Hematopoietic multipotent progenitor cell treated with erythropoietin and hydrocortisone succinate and interleukin-3 and kit ligand, for 15 days (in vitro differentiated cells): ENCODE measurements around the gene NFIA.

ENCODE experiments used
- DNase-seq: peaks from one replicate; pipeline ENCODE4 v3.0.0-alpha.2; 2015; ENCODE audit warnings: low spot score

Gene NFIA

DNA sequence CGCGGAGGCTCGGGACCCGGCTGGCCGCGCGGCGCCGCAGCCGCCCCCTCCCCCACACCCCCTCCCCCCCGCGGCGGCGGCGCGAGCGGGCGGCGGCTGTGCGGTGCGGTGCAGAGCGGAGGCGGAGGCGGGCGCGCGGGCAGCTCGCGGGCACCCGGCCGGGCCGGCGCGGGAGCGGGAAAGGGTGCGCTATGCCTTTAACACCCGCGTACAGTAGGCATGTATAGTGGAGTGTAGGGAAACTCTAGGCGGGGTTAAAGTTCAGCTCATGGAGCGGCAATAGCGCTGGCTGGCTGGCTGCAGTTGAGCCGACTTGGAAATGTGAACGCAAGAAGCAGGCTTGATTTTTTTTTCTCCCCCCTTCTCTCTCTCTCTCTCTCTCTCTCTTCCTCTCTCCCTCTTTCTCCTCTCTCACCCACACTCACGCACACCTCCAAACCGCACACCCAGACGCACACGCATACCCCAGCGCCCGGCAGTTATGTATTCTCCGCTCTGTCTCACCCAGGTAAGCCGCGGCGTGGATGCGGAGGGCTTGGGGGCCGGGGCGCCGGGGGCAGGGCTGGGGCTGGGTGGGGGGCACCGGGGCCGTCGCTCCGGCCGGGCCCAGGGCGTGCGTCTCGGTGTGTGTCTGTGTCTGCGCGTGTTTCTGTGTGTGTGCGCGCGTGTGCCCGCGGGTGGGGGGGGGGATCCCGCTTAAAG lies at the start of gene NFIA:
Gene NFIA (plus strand): TSS at position 251 of the 702 bp plus-strand sequence.
- peak; percentile 73 for DNase-seq

DNA sequence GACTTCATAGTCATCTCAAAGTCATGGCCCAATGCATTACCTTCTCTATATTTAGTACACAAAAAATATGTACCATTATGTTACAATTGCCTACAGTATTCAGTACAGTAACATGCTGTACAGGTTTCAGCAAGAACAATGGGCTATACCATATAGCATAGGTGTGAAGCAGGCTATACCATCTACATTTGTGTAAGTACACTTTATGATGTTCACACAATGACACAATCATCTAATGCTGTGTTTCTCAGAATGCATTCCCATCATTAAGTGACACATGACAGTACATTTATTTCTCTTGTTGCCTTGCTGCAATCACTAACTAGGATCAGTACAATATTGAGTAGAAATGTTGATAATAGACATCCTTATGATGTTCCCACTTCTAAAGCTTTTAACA lies 46.5 kb upstream of the NFIA start:
- no peak for DNase-seq

DNA sequence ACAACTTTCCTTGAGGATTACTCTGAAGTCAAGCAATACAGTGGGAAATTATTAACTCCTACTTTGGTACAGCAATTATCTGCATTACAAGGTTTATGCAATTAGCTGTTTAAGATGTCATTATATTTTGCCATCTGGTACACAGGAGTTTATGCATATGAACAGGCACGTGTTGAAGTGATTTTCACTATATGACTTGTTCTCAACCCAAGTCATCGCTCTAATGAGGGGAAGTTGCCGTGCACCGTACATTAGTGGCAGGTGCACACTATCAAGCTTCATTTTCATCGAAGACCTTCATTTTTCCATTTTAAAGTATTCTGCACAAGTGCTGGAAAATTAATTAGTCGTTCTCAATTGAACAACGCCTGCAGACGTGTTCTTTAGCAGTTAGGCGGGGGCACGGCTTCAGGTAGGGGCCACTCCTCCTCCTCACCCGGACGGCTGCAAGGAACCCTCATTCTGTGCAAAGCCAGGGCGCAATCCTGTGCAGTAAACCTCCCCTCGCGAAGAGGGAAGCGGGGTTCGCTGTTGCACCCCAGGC lies 39.8 kb upstream of the NFIA start:
- no peak for DNase-seq

DNA sequence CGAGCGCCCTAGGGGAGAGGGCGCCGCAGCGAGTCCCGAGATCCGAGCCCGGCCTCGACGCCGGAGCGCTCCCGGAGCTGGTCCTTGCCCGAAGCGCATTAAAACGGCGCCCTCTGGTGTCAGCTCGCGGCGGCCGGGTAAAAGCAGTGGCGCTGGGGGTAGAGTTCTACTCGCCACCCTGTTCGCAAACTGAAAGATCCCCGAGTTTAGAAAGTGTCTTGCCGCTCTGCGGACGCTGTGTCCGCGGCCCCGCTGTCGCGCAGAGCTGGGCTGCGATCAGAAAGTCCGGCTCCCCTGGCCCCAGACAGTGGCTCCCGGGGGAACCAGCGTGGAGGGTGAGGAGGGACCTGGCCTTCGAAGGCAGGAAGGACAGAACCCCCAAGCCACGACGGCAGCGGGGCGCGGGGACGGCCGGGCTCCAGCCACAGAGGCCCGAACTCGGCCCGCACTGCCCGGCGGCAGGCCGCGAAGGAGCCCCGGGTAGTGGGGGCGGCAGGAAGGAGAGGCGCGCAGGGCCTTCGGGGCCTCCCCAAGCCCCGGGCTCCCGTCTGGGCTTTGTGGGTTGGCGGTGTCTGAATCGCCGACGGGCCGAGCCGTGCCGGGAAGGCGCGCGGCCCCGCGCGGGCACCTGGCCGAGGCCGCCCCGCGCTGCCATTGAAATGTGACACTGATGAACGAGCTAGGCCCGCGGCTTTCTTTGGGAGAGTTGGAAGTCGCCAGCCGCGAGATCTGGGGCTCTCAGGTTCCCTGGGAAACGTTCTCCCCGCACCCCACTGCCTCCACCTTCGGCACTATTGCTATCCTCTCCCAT lies 39.1 kb upstream of the NFIA start:
- peak; percentile 90 for DNase-seq

DNA sequence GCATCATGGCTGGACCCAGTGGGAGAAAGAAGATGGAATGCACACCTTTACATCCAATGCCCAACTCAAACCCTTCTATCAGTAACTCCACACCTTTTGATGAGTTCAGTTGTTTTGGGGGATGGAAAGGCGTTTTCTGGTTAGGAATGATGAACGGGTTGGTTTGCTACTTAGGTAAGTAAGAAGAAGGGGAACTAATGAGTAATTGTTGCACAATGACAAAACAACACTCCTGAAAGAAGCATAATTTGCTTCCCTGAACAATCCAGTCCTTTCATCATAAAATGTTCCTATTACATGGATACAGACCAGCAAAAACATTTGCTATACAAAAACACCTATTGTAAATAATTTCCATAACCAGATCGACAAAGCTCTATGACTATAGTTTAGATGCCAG lies 35.9 kb upstream of the NFIA start:
- no peak for DNase-seq

DNA sequence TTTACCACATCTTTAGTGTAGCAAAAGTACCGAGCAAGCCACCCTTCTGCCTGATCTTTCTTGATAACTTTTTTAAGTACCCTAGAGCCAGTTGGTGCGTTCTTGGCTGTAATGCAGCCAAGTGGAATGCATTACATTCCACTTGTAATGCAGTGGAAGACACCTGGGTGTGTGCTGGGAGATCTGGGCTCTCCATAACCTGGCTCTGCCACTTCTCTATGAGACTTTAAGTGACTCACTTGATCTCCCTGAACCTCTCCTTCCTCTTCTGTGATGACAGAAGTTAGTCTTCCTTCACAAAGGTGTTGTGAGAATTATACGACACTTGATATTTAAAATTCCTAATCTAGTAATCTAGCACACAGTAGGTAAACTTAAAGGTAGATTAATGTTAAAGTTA lies 35.3 kb upstream of the NFIA start:
- no peak for DNase-seq

DNA sequence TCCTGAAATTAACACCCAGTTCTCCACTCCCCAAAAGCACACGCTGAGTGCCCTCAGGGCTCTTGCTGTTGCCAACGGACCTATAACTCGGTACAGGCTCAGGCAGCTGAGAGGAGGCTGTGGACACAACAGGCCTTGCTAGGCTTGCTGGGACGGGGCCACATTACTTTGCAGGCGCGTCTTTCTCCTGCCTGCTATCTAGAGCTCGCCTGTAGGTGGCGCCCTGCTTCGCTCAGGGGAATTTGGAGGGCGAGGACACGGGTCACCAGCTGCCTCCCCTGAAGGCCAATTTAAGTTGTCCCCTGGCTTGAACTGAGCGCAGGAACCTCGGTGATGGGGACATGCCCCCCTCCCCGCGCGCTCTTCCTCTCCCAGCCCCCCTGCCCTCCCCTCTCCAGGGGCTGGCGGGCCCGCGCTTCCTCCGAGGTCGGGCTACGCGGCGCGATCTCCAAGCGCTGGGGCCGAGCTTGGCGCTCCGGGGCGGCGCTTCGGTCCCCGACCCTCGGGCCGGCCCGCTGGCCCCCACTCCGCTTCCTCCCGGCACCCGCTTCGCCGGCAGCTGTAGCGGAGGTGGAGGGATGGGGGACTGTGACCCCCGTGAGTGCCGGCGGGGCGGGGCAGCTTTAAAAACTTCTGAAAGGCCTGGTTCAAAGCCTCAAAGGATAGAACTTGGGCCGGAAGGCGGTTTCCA lies 32.4 kb upstream of the NFIA start:
- peak; percentile 95 for DNase-seq

DNA sequence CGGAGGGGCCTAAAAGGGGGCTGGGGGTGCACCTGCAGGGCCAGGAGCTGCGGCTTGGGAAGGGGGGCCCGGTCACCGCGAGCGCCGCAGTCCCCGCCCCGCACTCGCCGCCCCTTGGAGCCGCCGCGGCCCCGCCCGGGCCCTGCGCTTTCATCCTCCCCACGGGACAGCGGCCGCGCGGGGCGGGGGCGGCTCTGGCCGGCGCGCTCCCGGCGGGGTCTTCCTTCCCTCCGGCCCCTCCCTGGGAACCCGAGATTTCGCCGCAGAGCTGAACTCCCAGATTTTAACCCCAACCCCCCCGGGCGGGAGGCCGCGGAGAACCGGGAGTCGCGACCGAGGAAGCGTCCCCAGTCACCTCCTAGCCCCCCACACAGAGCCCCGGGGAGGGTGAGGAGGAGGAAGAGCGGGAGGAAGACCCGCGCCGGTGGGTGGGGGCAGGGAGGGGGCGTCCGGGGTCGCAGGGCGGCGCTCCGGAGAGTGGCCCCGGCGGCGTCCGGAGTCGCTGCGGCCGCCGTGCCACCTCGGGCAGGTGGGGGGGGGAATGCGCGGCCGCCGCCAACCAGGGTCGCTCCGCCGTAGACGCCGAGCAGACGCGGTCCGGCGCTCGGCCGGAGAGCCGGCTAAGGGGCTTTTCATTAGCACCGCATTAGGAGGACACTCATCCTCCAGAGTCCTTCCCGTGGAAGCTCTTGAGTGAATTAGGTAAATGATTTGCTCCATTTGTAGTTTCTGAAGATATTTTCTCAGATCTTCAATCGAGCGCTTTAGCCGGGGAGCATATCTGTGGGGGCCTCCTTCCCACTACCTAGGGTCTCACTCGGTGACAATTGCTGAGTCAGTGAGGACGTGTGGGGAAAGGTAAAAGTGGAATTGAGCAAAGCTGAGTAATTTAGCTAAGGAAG lies 31.6 kb upstream of the NFIA start:
- peak; percentile 64 for DNase-seq

DNA sequence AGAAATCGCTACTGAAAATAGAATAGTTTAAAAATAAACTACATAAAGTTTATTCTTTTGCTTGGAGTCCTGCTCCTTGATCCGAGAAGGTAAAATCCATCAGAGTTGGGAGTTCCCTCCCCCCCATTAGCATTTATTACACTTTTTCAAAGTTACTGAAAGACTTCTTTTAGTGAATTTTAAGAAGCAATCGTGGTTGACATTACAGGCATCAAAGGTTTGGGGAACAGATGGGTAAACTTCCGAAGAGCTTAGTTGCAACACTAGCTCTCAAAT lies 31.0 kb upstream of the NFIA start:
- DNase-seq = no peak

DNA sequence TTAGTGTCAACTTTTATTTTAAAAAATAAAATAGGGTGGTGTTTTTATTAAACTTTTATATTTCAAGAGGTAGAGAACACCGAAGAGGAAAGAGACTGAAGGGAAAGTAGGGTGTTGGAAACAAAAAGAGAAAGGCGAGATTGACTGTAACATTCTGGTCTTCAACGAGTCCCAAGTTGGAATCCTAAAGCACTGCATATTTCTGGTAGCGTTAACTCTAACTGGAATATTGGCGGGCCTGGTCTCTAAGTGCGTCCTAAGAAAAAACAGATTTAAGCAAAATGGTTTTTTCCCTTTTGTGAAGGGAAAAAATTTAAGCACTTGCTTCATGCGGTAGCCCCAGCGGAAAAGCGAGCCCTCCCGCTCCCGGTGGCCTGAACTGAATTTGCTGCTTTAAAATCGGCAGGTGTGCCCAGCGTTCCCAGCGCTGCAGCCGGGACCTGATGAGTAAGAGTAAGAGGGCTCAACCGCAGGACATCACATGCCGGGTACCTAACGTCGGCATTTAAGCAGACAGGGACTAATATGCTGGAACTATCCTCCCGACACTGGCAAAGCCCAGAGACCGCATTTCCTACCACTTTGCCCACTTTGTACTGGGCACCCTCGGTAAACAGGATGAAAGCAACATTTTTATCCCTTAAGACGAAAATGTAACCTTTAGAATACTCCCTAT lies 30.5 kb upstream of the NFIA start:
- DNase-seq = peak; percentile 30

DNA sequence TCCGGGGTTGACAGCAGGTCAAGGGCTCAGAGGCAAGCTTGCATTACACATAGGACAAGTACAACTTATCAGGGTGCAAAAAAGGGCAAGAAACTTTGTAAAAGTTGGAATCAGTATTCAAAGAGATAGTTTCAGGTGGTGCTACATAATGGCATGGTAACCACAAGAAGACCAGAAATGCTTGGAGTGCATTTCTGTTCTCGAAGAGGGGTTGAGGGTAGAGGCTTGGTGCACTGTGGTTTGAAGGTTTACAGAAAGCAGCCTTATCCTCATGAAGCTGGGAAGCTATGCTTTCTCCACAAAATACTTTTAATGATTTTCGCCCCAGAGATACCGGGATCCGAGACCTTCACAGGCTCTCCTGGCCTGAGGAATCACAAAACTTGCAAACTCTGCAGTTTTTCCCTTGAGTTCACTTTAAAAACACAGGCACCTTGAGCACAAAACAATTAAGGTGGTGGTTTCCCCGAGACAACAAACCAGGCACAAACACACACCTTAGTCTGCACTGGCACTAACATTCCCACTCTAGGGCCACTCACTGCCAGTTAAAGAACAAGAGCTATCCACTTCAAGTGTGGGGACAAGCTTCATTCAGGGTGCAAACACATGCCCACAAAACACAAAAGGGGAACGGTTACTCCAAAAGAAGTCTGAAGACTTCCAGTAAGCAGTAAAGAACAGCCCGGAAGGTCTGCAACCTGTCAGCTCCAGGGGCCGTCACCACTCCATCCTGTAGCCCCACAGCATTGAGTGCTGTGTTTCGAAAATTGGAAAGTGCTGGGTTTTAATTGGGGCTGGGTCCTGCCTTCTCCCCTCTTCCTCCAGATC lies 29.8 kb upstream of the NFIA start:
- DNase-seq = peak; percentile 46

DNA sequence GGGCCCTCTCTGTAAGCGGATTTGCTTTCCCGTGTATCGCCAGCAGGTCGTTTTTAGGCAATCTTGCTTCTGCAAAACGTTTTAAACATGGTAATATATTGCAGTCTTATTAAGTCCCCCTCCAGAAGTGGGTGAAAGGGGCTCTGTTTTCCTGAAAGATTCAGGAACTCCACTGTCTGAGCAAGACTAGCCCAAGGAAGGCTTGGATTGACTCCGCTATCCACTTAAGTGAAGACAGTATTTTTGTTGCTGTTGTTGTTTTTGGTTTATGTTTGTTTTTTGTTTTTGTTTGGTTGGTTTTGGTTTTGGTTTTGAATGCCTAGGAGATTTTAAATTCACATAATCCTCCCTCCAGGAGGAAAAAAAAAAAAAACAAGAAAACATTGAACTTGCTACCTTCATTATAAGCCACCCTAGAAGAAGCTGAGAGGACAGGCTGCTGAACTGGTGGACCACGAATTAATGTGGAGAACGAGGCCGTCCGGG lies 29.1 kb upstream of the NFIA start:
- peak; percentile 45 for DNase-seq

DNA sequence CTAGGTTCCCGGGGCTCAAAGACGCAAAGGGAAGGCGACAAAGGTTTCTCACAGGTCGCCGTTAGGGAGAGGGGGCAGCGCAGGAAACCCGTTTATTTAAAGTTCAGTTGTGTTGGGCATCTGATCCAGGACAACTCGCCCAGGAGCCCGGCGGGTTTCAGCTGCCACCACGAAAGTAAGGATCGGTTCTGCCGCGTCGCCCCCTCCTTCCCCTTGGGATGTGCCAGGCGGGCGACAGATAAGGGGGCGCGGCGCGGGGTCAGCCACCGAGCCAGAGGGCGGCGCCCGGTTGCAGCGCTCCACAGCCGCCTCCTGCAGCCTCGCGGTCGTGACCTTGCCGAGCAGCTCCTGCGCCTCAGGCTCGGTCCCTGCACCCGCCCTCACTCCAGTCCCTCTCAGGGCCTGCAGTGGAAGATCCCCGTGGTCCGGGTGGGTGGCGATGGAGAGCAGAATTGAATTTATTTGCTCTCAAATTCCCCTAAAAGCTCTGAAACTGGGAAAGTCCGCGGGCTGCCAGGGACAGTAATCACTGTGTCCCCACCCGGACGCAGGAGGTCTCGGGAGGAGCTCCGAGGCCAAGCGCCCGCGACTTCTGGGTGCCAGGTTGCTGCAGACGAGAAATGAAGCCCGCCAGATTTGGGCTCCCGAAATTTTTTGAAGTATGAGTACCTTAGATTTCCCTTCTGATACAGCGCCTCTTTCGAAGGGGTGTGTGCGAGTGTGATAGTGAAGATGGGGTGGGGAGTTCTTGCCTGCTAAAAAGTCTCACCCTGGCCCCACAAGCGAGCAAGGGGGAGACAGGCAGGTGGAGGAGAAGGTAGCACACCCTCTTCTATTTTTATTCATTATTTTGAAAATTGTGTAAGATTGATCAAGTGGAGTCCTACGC lies 28.4 kb upstream of the NFIA start:
- DNase-seq = peak; percentile 83

DNA sequence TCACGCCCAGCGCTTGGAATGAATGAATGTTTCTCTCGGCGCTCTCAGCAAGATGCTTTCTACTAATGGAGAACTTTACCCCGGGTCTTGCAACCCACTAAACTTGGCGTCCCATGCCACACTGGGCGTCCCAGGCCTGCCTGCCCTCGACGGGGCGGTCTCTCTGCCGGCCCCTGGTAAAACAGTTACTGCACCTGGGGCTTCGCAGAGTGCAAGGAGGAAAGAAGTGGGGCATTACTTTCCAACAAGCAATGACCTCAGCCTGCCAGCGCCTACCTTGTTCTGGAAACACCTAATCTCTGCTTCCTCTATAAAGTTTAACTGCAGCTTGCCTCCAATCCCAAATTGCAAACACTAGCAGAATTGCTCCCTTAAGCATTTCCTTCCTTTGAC lies 27.8 kb upstream of the NFIA start:
- no peak for DNase-seq

DNA sequence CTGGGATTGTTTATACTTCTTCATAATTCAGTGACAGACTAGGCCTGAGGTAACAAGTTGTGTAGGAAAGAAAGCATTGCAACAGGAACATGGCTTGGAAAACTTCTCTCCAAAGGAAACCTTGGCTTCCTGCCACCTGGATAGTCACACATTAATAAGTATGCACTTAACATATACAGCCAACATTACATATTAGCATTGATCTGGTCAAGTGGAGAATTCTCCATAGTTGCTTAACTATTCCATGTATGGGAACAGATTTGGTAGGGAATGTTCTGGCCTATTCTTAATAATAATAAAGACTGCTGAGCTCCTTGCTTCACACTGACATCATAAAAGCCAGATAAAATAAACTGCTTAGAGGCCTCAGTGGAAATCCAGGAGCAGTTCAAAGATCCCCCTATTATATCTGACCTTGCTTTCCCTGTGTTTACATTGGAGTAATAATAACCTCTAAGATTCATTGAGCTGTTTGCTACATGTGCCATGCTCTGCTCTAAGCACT lies 27.2 kb upstream of the NFIA start:
- DNase-seq = no peak

DNA sequence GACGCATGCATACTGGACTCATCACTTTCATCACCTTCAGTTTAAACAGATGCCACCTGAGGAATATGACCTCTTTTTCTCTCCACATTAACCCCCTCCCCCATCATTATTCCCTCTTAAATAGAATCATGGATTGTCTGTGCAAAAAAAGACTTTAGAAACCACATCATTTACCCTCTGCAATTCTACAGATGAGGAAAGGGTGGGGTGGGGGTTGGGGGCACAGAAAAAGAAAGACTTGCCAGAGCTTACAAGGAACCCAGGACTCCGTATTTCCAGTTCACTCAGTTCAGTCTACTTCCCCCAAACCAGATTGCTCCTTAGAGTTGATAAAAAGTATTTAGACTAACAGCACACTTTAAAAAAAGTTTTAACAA lies 26.2 kb upstream of the NFIA start:
- no peak for DNase-seq

DNA sequence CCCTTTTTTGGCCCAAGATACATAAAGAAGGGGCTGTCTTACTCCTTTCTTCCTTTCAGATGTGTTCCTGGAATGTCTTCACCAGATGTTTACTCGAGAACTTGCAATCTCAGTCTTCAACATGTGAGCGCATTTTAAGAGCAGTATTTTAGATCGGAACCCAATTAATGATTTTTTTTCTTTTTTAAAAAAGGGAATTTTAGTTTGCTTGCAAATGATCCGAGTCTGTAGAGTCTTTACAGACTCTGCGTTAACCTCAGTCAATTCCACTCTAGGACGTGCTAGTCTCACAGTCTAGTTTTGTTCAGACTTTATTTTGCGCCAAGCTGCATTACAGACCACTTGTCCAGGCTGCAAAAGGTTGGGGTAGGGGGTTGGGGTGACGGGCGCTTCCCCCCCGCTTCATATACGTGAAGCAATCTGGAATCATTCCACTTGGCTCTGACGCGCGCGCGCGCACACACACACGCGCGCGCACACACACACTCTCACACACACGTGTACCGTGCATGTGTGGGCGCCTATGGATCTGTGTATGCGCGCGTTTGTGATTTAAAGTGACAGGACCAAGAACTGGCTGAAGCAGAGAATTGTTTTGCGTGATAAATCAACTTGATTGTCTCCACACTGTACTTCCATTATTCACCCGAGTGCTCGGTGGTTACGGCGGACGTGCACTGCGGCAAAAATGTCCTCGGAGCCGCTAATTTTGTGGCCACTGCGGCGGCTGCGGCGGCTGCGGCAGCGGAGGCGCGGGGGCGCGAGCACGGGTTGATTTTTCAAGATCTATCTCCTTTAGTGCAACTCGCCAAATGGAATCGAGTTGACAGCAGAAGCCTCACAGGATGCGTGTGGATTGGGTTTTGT lies 25.6 kb upstream of the NFIA start:
- DNase-seq = peak; percentile 70
